Measurements from ENCODE around the gene DCAKD. TPM values are rescaled to one million over a fixed set of nuclear protein-coding genes. Genes with fewer than 3 reads are reported as not detected.

The DCAKD gene
- total and polyA plus RNA-seq, 9 donors: 19.8 to 62.3 (median 46.2) TPM

DNA sequence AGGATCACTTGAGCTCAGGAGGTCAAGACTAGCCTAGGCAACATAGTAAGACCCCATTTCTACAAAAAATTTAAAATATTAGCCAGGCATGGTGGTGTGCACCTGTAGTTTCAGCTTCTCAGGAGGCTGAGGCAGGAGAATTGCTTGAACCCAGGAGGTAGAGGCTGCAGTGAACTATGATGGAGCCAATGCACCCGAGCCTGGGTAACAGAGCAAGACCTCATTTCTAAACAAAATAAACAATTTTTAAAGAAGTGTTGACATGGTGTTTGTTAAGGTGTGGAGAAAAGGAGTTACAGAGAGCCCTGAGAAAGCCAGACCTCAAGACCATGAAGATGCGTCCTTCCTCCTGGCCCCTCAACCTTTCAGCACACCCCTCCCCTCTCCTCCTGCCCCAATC is 45.7 kb downstream of the DCAKD start:
- 80 to 88% (median 82%) methylated on average over 2 of the region's 2 CpGs for WGBS, 3 donors
- TF ChIP-seq POLR2A (IDR thresholded peaks at IDR 0.05) (no peak), EP300 (IDR thresholded peaks at IDR 0.05) (no peak)
- TF ChIP-seq, protein P1, sequence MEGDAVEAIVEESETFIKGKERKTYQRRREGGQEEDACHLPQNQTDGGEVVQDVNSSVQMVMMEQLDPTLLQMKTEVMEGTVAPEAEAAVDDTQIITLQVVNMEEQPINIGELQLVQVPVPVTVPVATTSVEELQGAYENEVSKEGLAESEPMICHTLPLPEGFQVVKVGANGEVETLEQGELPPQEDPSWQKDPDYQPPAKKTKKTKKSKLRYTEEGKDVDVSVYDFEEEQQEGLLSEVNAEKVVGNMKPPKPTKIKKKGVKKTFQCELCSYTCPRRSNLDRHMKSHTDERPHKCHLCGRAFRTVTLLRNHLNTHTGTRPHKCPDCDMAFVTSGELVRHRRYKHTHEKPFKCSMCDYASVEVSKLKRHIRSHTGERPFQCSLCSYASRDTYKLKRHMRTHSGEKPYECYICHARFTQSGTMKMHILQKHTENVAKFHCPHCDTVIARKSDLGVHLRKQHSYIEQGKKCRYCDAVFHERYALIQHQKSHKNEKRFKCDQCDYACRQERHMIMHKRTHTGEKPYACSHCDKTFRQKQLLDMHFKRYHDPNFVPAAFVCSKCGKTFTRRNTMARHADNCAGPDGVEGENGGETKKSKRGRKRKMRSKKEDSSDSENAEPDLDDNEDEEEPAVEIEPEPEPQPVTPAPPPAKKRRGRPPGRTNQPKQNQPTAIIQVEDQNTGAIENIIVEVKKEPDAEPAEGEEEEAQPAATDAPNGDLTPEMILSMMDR (IDR thresholded peaks at IDR 0.05): no peak
- H3K36me3 ChIP-seq: no peaks in the 10 kb centered on the region
- intact Hi-C loops (cut with DNase I): no loop called here
- DNase-seq: no peak
- H3K4me3 ChIP-seq: no peak overlapping the region
- H3K4me1 ChIP-seq (ENCODE audit: insufficient read depth): no peaks in the 10 kb centered on the region
- H3K27me3 ChIP-seq: no peaks in the 10 kb centered on the region
- no peak overlapping the region for H3K27ac ChIP-seq
- H3K9me3 ChIP-seq: no peaks in the 10 kb centered on the region

DNA sequence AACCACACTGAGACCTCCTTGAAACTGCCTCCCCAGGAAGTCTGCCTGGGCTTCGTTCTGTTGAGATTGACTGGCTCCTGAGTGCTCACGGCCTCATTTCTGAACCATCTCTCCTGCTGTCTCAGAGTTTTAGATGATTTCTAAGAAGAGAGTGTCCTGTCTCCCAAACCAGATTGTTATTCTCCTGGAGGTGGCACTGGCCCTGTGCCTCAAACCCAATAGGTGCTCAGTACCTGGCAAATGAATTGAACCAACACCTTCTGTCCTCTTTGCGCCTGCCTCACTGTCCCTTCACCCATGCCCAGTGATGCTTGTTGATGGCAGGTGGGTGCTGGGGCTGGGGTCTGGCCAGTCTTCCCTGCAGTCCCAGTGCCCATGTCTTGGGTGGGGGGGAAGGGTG is 47.0 kb downstream of the DCAKD start:
- DNase-seq: no peak
- no peaks in the 10 kb centered on the region for H3K4me1 ChIP-seq (ENCODE audit: insufficient read depth)
- no peaks in the 10 kb centered on the region for H3K27me3 ChIP-seq
- TF ChIP-seq, protein P1 (IDR thresholded peaks at IDR 0.05): no peak
- TF ChIP-seq POLR2A (IDR thresholded peaks at IDR 0.05) (no peak), EP300 (IDR thresholded peaks at IDR 0.05) (no peak)
- H3K36me3 ChIP-seq: no peaks in the 10 kb centered on the region
- H3K9me3 ChIP-seq: no peaks in the 10 kb centered on the region
- 96 to 98% (median 97%) methylated on average over 3 of the region's 3 CpGs for WGBS, 3 donors
- H3K4me3 ChIP-seq: no peak overlapping the region
- intact Hi-C loops (cut with DNase I): no loop called here
- no peak overlapping the region for H3K27ac ChIP-seq

DNA sequence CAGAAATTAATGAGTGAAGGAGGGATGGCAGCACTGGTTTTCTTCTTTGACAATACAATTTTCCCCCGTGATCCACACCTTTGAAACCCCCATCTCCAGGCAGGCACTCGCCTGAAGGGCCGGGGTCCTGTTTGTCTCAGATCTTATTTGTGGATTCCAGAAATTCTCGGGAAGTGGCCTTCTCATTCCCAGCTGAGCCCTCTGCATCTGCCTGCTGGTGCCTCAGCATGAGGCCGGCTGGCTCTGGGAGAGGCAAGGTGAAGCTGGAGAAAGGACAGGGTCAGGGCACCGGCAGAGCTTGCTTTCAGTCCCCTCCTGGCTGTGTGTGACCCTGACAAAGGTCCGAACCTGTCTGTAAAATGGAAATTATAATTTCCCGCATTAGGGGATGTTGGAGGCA is 47.6 kb downstream of the DCAKD start:
- H3K4me3 ChIP-seq: no peak overlapping the region
- H3K4me1 ChIP-seq (ENCODE audit: insufficient read depth): no peaks in the 10 kb centered on the region
- no peak overlapping the region for H3K27ac ChIP-seq
- H3K27me3 ChIP-seq: no peaks in the 10 kb centered on the region
- intact Hi-C loops (cut with DNase I): no loop called here
- DNase-seq: no peak
- WGBS, 3 donors: 62 to 66% (median 64%) methylated on average over 8 of the region's 8 CpGs
- TF ChIP-seq, protein P1 (IDR thresholded peaks at IDR 0.05): no peak
- TF ChIP-seq POLR2A (IDR thresholded peaks at IDR 0.05) (no peak), EP300 (IDR thresholded peaks at IDR 0.05) (no peak)
- H3K9me3 ChIP-seq: no peaks in the 10 kb centered on the region
- no peaks in the 10 kb centered on the region for H3K36me3 ChIP-seq

DNA sequence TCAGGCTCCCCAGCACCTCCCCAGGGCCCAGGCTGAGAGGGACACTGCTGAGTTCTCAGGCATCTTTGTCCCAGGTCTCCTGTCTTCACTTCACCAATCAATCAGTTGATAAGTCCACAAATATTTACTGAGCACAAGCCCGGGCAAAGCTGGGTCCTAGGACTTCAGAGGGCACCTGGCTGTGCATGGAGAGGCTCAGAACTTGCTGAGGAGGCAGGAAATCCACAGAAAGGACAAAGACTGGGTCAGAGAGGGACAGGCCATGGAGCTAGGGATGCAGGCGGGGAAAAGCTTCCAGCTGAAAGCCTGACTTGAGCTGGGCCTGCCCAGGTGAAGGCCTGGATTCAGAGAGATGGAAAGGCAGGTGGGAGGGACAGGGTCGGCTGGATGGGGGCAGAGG is 50.1 kb downstream of the DCAKD start:
- intact Hi-C loops (cut with DNase I): no loop called here
- no peaks in the 10 kb centered on the region for H3K36me3 ChIP-seq
- H3K9me3 ChIP-seq: no peaks in the 10 kb centered on the region
- TF ChIP-seq, protein P1 (IDR thresholded peaks at IDR 0.05): no peak
- TF ChIP-seq POLR2A (IDR thresholded peaks at IDR 0.05): no peak
- TF ChIP-seq EP300 (IDR thresholded peaks at IDR 0.05): no peak
- WGBS, 3 donors: 70 to 81% (median 78%) methylated on average over 3 of the region's 3 CpGs
- no peak for DNase-seq
- H3K4me1 ChIP-seq (ENCODE audit: insufficient read depth): no peaks in the 10 kb centered on the region
- no peaks in the 10 kb centered on the region for H3K27me3 ChIP-seq
- no peak overlapping the region for H3K4me3 ChIP-seq
- no peak overlapping the region for H3K27ac ChIP-seq

DNA sequence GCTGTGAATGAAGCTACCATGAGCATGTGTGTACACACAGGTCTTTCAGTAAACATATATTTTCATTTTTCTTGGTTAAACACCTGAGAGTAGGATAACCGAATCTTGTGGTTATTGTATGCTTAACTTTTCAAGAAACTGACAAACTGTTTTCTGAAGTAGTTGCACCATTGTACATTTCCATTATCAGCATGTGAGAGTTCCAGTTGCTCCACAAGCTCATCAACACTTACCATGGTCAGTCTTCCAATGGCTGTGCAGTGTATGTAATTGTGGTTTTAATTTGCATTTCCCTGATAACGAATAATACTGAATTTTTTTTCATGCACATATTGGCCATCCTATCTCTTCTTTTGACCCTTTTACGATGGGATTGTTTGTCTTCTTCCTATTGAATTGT is 52.0 kb downstream of the DCAKD start:
- H3K9me3 ChIP-seq: no peaks in the 10 kb centered on the region
- TF ChIP-seq EP300 (IDR thresholded peaks at IDR 0.05) (no peak), POLR2A (IDR thresholded peaks at IDR 0.05) (no peak)
- TF ChIP-seq, protein P1 (IDR thresholded peaks at IDR 0.05): no peak
- no peak overlapping the region for H3K4me3 ChIP-seq
- DNase-seq: no peak
- H3K36me3 ChIP-seq: no peaks in the 10 kb centered on the region
- 89 to 98% (median 94%) methylated on average over 3 of the region's 3 CpGs for WGBS, 3 donors
- H3K27me3 ChIP-seq: no peaks in the 10 kb centered on the region
- intact Hi-C loops (cut with DNase I): no loop called here
- H3K4me1 ChIP-seq (ENCODE audit: insufficient read depth): no peaks in the 10 kb centered on the region
- H3K27ac ChIP-seq: no peak overlapping the region
